Fibroblast of lung (primary cell): ENCODE results near the gene NHS. TPM values are rescaled to one million over a fixed set of nuclear protein-coding genes. Genes with fewer than 3 reads are reported as not detected.
A peak's percentile ranks its signal among the peaks of the same experiment; 100 is the strongest.

ENCODE experiments used
- DNase-seq, 2 donors: peaks; one replicate each; pipeline versions ENCODE4 v3.0.0 to v3.0.0-alpha.2; 2010; ENCODE audit warnings: low read depth in 2 of 2
- H2AFZ ChIP-seq: 2 replicates; pipeline ENCODE4 v1.5.1; 2012; ENCODE audit warnings: low read length, control low read depth, inconsistent platforms
- H3K27ac ChIP-seq: 2 replicates; pipeline ENCODE4 v1.5.1; 2011; ENCODE audit warnings: low read length, control low read depth; ENCODE audit not compliant: insufficient read depth
- H3K27me3 ChIP-seq: 2 replicates; pipeline ENCODE4 v1.5.1; 2011; ENCODE audit warnings: mild to moderate bottlenecking, low read length; ENCODE audit not compliant: control insufficient read depth, insufficient read depth
- H3K36me3 ChIP-seq: 2 replicates; pipeline ENCODE4 v1.5.1; 2011; ENCODE audit warnings: low read length; ENCODE audit not compliant: control insufficient read depth, insufficient read depth
- H3K4me1 ChIP-seq: 2 replicates; pipeline ENCODE4 v1.5.1; 2011; ENCODE audit warnings: low read length; ENCODE audit not compliant: control insufficient read depth, insufficient read depth; ENCODE audit errors: extremely low read depth
- H3K4me2 ChIP-seq: 2 replicates; pipeline ENCODE4 v1.5.1; 2011; ENCODE audit warnings: low read length, control low read depth; ENCODE audit not compliant: insufficient read depth; ENCODE audit errors: extremely low read depth
- H3K4me3 ChIP-seq, 4 experiments: fragments of 200-600 bp in 1 of 4; sonication (generic) in 1 of 4; replicated peaks in 1 of 4; 2 replicates each; pipeline ENCODE4 v1.5.1; 2011 to 2016; ENCODE audit warnings: low read length in 4 of 4, low read depth in 3 of 4, mild to moderate bottlenecking in 3 of 4, control low read depth in 2 of 4, inconsistent platforms in 1 of 4, mixed read lengths in 1 of 4; ENCODE audit not compliant: insufficient read depth in 1 of 4; ENCODE audit errors: control extremely low read depth in 1 of 4
- H3K79me2 ChIP-seq: 2 replicates; pipeline ENCODE4 v1.5.1; 2012; ENCODE audit warnings: mild to moderate bottlenecking, low read length, inconsistent platforms; ENCODE audit not compliant: control insufficient read depth, insufficient read depth
- H3K9ac ChIP-seq: 2 replicates; pipeline ENCODE4 v1.5.1; 2011; ENCODE audit warnings: mild to moderate bottlenecking, low read length, control low read depth; ENCODE audit not compliant: insufficient read depth
- H3K9me3 ChIP-seq: 2 replicates; pipeline ENCODE4 v1.5.1; 2012; ENCODE audit warnings: low read depth, low read length; ENCODE audit not compliant: control insufficient read depth, insufficient read depth
- H4K20me1 ChIP-seq: 2 replicates; pipeline ENCODE4 v1.5.1; 2011; ENCODE audit warnings: low read length; ENCODE audit not compliant: control insufficient read depth, insufficient read depth; ENCODE audit errors: extremely low read depth
- EZH2 ChIP-seq: IDR thresholded peaks from 2 replicates; pipeline ENCODE4 v1.5.1; 2012; ENCODE audit warnings: low read length, control low read depth, mild to moderate bottlenecking; ENCODE audit errors: missing control alignments
- polyA plus RNA-seq, 2 donors: library from polyadenylated mRNA; depleted of rRNA in 1 of 2; stranded (reverse) in 1 of 2; unstranded in 1 of 2; fragments of >200 nt; gene quantifications; 2 replicates each; pipeline ENCODE4 v1.2.1, GENCODE V29; 2011 to 2012; ENCODE audit warnings: missing spikeins in 1 of 2
- total RNA-seq: library from RNA; depleted of rRNA; stranded (reverse); fragments of >200 nt; gene quantifications from 2 replicates; pipeline ENCODE4 v1.2.1, GENCODE V29; 2014
- TF ChIP-seq, protein P1 (sequence below), 2 donors: IDR thresholded peaks in 1 of 2; conservative IDR thresholded peaks in 1 of 2; 1 replicate in 1 of 2; 2 replicates in 1 of 2; pipeline ENCODE4 v1.5.1; 2011 to 2012; ENCODE audit warnings: low read length in 2 of 2, control low read depth in 1 of 2, inconsistent platforms in 1 of 2, low read depth in 1 of 2, mild to moderate bottlenecking in 1 of 2

NHS gene
- total and polyA plus RNA-seq, 2 donors (not counting 1 experiment from before 2014, with no cell fraction given) = 1.4 to 3.8 TPM

DNA sequence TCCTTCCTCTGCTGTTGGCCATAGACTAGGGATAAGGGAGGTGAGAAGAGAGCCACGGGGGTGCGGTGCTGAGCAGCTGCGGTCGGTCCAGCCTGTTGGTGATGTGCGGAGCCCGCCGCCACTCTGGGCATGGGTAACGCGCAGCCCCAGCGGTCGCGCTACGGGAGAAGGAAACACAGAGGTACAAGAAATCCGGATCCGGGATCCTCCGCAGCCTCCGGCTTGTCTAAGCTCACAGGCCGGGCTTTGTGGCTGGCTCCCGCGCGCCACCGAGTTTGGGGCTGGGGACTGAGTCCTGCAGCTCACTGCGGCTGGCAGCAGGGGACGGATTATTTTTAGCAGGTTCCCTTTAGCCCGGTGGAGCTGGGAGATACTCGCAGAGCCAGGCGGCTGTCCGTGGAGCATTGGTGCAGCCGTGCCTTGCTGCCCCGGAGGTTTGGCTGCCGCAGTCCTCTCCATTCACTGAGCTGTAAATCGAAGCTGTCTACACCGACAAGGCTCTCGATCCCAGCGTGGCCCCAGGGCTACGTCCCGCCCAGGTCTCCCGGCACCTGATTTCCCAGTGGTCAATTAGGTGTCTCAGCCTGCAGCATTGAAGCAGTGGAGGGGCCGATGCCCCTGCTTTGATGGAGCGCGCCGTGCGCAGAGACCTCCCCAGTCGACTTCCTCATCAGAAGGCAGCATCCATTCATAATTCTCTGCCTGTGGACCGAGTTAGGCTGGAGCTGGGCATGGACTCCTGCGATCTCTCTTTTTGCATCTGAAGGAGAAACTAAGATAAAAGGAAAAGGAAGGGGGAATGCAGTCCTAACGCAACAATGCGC is 280.4 kb downstream of the NHS start:
- Histone ChIP-seq H3K9ac (no peak overlapping the region), H3K4me3 (peak overlapping the region; percentile 5 to 37 (median 12)), H3K4me1 (no peaks in the 10 kb centered on the region), H3K27ac (no peak overlapping the region), H3K27me3 (no peaks in the 10 kb centered on the region), H3K4me2 (peak overlapping the region; percentile 64), H3K79me2 (no peaks in the 10 kb centered on the region), H4K20me1 (no peaks in the 10 kb centered on the region), H2AFZ (no peak overlapping the region), H3K36me3 (no peaks in the 10 kb centered on the region), H3K9me3 (no peaks in the 10 kb centered on the region)
- DNase-seq = peak; percentile 15 to 32
- no peak for TF ChIP-seq EZH2
- TF ChIP-seq, protein P1, sequence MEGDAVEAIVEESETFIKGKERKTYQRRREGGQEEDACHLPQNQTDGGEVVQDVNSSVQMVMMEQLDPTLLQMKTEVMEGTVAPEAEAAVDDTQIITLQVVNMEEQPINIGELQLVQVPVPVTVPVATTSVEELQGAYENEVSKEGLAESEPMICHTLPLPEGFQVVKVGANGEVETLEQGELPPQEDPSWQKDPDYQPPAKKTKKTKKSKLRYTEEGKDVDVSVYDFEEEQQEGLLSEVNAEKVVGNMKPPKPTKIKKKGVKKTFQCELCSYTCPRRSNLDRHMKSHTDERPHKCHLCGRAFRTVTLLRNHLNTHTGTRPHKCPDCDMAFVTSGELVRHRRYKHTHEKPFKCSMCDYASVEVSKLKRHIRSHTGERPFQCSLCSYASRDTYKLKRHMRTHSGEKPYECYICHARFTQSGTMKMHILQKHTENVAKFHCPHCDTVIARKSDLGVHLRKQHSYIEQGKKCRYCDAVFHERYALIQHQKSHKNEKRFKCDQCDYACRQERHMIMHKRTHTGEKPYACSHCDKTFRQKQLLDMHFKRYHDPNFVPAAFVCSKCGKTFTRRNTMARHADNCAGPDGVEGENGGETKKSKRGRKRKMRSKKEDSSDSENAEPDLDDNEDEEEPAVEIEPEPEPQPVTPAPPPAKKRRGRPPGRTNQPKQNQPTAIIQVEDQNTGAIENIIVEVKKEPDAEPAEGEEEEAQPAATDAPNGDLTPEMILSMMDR (conservative IDR thresholded peaks at IDR 0.05 in 1 of 2, IDR thresholded peaks at IDR 0.05 in 1 of 2; ENCODE audit: low read depth in 1 of 2, low read length in 2 of 2) = no peak

DNA sequence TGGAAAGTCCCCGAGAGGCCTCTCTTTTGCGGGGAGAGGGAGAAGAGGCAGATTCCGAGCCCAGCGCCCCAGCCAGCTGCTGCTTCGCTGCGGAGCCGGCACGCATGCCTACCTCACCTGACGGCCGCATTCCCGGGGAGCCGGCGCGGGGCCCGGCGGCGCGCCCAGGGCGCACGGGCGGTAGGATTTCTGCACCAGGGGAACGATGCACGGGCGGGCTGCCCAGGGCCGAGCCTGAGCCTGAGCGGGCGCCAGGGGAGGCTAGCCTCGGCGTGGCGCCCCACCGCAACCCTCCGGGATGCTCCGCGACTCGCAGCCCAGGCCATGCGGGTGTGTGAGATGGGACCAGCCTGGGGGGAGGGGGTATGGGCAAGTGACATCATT is 281.0 kb downstream of the NHS start:
- Histone ChIP-seq H2AFZ (no peak overlapping the region), H3K27me3 (no peaks in the 10 kb centered on the region), H3K4me2 (peak overlapping the region; percentile 64), H3K9me3 (no peaks in the 10 kb centered on the region), H3K4me1 (no peaks in the 10 kb centered on the region), H3K36me3 (no peaks in the 10 kb centered on the region), H3K27ac (no peak overlapping the region), H3K79me2 (no peaks in the 10 kb centered on the region), H3K4me3 (peak overlapping the region in 2 of 4 experiments; percentile 17 to 37), H4K20me1 (no peaks in the 10 kb centered on the region), H3K9ac (no peak overlapping the region)
- no peak for TF ChIP-seq EZH2
- TF ChIP-seq, protein P1 (conservative IDR thresholded peaks at IDR 0.05 in 1 of 2, IDR thresholded peaks at IDR 0.05 in 1 of 2; ENCODE audit: low read depth in 1 of 2, low read length in 2 of 2) = no peak
- DNase-seq = no peak

DNA sequence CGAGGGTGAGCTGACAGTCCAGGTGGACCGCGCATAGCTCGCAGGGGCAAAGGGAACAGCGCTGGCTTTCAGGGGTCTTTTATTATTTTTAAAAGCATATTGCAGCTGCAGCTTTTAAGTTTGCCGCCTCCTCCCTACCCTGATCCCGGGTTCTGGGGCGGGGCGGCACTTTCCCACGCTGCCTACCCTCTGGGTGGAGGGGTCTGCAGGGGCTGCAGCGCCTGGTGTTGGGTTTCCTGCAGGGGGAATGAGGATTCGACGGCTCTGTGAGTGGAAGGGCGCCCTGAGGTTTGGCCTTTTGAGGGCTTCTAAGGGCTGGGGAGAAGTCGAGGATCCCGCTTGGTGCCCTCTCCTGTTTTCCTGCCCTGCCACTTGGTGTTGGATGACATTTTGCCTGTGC is 281.6 kb downstream of the NHS start:
- no peak overlapping the region for H3K4me2 ChIP-seq
- H3K79me2 ChIP-seq = no peaks in the 10 kb centered on the region
- no peaks in the 10 kb centered on the region for H4K20me1 ChIP-seq
- no peaks in the 10 kb centered on the region for H3K4me1 ChIP-seq
- no peak overlapping the region for H3K27ac ChIP-seq
- no peaks in the 10 kb centered on the region for H3K36me3 ChIP-seq
- H3K27me3 ChIP-seq = no peaks in the 10 kb centered on the region
- H3K4me3 ChIP-seq = no peak overlapping the region
- H2AFZ ChIP-seq = no peak overlapping the region
- H3K9me3 ChIP-seq = no peaks in the 10 kb centered on the region
- no peak overlapping the region for H3K9ac ChIP-seq
- DNase-seq = no peak
- TF ChIP-seq, protein P1 (conservative IDR thresholded peaks at IDR 0.05 in 1 of 2, IDR thresholded peaks at IDR 0.05 in 1 of 2; ENCODE audit: low read depth in 1 of 2, low read length in 2 of 2) = no peak
- no peak for TF ChIP-seq EZH2
